ENCODE measurements around the gene TMPRSS11F.

- TF ChIP-seq SP1 (IDR thresholded peaks at IDR 0.05) (no peak), TARDBP (IDR thresholded peaks at IDR 0.05) (no peak), ELF4 (IDR thresholded peaks at IDR 0.05) (no peak), ARNT (IDR thresholded peaks at IDR 0.05) (no peak), LEF1 (IDR thresholded peaks at IDR 0.05; ENCODE audit: borderline replicate concordance) (no peak), NFRKB (IDR thresholded peaks at IDR 0.05) (no peak), HDGF (IDR thresholded peaks at IDR 0.05; ENCODE audit: borderline replicate concordance) (no peak)
Observed at GRCh38 chr4:68110441-68110840, 19.2 kb downstream of the TMPRSS11F start.
